HG03108 (cell line): ENCODE results near the gene IWS1.

Experiments used
- ATAC-seq: cut with Tn5 transposase; IDR thresholded peaks from one replicate; pipeline ENCODE4 v1.9.1; 2021; ENCODE audit warnings: moderate library complexity; ENCODE audit not compliant: unreplicated experiment

IWS1 gene

DNA sequence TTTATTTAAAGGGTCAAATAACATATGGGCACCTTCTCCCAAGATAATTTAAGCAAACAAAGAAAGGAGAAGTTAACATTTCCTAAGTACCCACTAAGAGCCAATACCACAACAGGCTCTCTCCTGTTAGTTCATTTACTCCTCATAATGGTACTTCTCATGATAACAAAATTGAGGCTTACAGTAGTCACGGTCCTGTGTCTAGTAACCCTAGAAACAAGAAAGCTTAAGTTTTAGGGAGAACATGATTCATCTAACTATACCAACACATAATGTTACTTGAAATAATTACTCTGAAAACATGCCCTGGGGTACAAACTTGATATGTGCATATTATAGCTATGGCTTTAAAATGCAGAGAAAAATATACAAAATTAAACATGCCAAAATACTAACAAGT, 19.8 kb downstream of the IWS1 start:
- ATAC-seq = no peak

DNA sequence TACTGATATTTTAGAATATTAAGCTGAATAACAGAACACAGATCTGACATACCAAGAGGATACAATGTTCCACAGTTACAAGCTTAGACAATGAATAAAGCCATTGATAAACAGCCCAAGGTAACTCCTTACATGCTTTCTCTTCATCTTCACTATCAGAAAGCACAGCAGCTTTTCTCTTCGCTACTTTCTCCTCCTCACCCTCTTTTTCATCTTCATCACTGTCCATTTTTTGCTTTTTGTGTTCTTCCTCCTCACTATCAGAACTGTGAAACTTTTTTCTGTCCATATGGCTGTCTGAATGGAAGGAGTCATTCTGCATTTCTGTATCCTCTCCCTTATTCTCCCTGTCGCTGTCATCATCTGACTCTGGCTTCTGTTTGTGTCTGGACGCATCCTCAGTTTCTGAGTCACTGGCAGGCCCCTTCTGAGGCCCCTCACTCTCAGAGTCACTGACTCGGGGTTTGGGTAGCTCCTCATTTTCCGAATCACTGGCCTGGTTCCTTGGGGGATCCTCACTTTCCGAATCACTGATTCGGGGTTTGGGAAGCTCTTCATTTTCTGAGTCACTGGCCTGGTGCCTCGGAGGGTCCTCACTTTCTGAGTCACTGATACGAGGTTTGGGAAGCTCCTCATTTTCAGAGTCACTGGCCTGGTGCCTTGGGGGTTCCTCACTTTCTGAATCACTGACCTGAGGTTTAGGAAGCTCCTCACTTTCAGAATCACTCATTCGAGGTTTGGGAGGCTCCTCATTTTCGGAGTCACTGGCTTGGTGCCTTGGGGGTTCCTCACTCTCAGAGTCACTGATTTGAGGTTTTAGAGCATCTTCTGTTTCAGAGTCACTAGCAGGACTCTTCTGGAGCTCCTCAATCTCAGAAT, 21.5 kb downstream of the IWS1 start:
- ATAC-seq = no peak

DNA sequence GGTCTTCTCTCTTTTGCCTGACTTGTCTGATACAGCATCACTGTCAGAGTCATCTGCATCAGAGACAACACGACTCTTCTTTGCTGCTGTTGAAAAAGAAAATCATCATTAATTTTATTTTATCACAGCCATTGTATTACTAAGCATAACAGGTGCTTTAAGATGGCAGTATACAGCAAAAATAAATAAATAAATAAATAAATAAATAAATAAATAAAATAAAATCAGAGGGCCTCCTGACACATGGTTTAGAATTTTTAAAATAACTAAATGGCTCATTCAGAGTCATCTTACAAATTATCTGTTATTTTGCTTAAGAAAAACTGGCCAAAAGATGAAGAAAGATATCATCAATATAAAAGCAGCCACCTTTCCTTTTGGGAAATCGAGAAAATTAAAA, 22.8 kb downstream of the IWS1 start:
- ATAC-seq = no peak

DNA sequence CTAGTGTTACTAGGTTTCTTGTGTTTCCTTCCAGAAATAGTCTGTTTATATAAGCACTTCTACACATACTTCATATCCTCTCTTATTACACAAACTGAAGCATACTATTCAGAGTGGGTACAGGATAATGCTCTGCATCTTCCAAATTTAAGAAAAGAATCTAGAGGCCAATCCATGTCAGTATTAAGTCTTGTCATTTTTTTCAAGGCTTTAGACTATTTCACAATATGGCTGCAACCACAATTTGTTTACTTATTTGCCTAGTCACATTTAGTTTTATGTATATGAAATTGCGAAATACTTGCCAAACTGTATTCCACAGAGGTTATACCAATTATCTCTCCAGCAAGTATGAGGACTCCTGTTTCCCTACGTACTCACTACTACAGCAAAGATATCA, 27.9 kb downstream of the IWS1 start:
- ATAC-seq = no peak

DNA sequence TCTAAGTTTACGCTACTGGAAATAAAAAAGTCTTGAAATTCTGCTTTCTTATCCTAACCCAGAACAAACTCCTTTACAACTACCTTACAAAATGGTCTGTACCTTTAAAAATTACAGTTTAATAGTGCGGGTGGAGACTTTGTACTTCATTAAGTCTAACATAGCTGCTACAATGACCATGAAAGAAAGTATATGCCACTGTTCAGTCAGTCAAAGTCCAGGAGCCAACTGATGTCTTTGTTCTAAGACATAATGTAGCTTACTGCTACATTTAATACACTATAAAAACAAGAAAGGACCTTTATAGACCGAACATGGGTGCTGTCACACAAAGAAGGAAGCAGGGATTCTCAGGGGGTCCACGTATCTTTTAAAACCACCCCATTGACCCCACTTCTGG, 36.0 kb downstream of the IWS1 start:
- ATAC-seq = no peak

DNA sequence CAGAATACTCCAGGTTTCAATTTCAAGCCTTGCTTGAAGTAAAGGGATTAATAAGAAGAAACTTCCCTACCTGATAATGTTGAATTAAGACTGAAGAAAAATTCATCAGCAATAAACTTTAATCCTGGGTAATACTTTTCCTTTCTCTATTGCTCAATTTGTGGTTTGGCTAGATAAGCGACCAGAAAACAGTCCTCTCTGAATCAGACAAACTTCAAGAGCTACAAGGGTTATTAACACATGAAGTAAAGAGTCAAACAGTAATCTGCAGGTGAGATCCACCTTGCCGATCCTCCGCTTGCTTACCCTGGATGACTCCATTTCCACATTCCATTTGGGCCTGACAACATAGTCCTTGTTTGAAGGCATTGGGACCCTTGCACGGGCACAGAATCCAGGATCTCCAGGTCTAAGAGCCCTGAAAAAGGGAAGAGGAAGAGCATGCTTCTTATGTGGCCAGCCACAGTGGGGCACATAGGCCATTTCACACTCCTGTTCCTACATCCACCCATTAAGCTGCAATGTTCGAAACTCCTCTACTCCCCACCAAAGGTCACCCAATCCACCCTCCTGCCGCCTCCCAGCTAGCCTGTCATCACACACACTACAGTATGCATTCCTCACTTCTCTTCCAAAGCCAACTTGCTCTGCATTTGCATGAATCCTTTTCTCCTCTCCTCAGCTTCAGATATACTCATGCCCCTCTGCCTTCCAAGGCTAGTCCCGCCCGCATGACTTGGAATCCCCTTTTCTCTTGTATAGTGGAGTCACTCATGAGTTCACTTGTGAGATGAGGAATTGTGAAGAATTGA, 39.8 kb downstream of the IWS1 start:
- ATAC-seq = no peak

DNA sequence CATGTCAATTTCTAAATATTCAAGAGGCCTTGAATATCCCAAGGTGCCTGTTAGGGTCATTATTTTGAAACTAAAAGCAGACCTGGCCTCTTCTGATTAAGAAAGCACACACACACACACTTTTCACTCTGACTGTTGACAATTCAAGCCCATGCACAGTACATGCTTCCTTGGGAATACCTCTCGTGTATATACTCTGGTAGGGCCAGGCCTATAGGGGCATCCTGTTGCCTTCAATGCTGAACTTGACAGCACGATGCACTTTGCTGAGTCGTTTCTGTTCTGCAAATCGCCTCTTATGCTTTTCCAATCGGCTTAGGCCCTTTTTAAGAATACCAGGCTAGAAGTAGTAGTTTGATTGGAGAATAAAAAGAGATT, 40.6 kb downstream of the IWS1 start:
- ATAC-seq = no peak

DNA sequence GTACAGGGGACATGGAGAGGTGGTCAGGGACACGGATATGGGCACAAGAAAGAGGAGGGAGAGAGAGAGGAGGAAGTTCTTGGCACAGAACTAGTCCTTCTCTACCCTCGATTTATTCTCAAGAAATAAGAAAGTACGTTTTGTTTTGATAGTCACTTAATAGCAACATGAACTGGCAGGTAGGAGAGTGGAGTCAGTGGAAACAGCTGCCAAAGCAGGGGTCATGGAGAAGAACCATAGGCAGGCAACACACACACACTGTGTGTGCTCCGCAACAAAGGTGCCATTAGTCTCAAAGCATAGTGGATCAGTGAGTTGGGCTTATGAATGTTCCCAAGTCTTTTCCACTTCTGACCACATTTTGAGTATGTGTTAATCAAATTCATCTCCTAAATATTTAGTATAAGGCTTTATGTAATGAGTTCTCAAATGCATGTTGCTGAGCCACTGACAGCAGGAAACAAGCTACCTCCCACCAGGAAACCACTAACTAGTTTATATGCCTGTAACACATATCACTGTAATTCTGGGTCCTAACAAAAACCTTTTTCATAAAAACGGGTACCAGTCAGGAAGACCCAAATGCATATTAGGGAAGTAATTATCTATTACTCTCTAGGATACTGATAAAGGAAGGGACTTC, 41.1 kb downstream of the IWS1 start:
- ATAC-seq = no peak

DNA sequence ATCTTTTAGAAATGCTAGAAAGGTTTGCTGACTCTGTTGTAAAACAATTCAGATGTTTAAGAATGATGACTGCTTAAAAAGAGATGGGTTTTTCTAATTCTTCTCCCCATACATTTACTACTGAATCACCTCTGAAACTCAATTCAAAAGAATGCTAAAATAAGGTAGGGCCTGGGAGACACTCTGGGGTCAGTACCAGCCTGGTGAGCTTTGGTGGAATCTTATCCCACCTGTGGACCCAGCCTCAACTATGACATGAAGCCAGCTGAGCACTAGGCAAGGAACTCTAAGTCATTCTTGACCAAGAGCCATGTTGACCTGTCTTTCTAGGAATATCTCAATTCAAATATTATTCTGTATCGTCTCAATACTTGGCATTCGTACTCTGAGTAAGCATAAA, 44.3 kb downstream of the IWS1 start:
- no peak for ATAC-seq

DNA sequence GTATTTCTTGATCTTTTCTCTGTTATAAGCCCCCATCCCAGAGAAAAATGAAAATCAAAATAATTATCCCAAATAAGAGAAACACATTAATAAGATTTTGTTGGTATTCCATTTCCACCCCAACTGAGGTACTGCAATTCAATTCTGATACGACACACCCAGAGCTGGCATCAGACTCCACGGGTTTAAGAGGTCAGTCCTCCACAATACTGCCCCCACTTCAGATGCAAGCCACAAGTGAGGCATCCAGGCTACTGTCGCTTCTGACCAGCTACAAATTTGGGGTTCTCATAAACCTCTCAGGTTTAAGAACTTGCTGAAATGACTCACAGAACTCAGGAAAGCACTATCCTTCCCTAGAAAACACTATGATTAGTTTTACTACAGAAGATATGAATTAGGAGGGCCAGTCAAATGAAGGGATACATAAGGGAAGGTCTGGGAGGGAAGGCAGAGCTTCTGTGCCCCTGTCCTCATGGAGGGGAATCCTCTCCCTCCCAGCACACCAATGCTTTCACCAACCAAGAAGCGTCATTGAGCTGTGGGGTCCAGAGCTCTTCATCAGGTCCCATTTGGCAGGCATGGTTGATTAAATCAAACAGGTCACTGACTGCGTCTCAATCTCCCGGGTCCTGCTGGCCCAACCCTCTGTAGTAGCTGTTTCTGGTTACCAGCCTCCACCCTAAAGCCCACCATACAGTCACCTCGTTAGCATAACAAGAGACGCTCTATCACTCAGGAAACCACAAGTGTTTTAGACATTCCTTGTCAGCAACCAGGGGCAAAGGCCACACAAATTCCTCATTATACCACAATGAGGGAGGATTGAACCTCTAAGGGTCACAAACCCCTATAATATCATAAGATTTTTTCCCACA, 46.2 kb downstream of the IWS1 start:
- no peak for ATAC-seq

DNA sequence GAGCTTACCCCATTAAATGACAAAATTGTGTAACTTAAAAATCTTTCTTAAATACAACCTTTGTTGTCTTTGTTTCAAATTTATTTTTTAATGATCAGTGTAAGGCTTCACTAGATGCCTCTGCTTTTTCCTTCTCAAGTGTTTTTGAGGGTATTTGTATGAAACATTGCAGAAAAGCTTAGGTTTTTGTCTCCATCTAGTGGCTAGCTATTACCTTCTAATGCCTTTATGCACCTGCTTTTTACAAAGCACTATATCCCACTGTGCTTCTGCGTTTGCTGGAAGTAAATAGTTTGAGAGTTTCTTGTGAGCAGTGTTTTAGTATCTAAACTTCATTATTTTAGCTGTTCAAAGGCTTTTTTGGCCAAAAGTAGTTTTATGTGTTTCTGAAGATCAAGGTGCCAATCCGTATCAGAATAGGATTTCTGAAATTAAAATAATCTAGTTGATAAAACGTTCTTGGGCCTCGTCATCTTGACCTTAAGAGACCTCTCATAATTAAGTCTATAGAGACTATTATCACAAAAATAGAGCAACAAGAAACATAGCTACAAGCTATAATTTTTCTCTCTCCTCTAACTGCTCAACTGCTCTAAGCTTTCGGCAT, 47.0 kb downstream of the IWS1 start:
- ATAC-seq = no peak

DNA sequence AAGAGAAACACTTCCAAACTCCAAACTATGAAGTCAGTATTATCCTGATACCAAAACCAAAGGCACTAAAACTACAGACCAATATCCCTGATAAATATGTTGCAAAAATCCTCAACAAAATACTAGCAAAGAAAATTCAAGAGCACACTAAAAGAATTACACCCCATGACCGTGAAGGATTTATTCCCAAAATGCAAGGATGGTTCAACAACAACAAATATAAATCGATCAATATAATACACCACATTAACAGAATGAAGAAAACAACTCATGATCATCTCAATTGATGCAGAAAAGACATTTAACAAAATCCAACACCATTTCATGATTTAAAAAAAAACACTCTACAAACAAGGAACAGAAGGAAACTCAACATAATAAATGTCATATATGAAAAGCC, 50.5 kb downstream of the IWS1 start:
- no peak for ATAC-seq

DNA sequence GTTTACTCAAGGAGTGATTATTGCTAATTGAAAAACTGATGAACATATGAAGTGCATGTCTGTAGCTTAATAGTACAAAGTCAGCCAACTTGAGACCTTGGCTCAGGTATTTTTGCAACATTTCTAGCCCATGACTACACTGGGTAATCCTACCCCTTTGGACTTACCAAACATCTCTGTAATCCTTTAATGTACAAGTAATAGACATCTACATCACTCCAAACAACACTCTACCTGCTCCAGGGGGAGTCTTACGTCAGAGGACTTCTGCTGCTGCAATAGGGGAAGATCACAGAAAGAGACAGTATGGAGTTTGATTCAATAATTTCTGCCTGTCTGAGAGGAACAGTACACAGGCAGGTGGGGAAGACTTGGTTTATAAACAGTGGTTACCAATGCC, 54.0 kb downstream of the IWS1 start:
- no peak for ATAC-seq

DNA sequence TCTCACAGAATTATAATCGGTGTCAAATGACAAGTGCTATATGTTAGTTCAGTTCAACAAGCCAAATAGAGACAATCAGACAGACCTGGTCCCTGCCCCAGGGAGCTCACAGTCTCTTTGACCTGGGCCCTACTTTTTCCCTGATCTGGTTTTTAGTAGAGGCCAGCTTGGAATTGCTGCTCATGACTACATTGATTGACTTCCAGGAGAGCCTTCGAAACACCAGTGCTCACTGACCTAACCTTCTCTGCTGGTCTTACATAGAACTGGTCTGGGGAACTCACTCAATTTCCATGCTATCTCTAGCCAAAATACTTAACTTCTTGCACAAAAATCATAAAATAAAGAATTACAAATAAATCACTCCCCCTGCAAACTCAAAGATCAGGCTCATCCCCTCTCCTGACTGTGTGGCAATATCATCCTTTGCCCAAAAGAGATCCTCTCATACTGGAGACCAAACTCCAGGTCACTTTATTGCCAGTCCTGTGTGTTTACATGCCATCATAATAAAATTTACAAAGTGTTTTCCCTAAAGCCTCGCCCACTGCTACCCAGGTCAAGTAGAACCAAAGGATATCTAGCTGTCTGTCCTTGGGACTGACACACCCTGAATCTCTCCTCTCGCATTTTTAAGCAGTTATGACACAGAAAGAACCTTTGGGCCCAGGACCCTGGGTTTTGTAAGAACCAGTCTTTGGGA, 54.9 kb downstream of the IWS1 start:
- ATAC-seq = no peak

DNA sequence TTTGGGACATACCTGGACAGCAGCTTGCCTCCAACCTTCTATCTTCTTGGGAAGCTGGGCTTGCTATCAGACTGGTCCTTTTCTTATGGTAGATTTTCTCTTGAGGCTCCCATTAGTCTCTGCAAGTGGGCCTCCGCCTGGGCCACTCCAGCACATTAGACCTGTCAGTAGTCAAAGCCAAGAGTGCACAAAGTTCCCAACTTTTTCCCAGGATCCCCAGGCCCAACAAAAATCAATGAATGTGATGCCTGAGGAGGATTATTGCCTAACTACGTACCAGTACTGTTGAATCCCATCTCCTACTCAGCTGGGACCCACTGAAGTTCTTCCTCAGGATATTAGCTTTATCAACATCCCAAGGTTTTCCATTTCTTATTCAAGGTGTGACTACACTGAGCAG, 56.3 kb downstream of the IWS1 start:
- ATAC-seq = no peak

DNA sequence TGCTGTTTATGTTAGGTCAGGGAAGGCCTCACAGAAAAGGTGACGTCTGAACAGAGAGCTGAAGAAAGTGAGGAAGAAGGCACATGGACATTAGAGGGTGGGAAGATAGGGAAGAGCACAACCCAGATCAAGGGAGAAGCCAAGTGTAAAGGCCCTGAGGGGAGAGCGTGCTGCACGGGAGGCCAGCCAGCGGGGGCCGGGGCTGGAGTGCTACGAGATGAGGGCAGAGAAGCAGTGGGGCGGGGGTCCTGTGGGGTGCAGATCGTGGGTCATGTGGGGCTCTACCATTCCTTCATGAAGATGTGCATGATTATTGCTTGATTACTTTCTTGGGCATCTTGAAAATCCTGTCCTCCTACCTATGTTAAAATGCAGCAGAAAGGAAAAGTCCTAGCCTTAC, 57.2 kb downstream of the IWS1 start:
- ATAC-seq = no peak

DNA sequence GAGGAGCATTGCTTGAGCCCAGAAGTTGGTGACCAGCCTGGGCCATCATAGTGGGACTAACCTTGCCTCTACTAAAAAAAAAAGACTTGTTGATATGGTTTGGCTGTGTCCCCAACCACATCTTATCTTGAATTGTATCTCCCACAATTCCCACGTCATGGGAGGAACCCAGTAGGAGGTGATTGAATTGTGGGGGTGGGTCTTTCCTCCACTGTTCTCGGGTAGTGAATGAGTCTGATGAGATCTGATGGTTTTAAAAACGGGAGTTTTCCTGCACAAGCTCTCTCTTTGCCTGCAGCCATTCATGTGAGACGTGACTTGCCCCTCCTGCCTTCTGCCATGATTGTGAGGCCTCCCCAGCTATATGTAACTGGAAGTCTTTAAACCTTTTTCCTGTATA, 61.0 kb downstream of the IWS1 start:
- ATAC-seq = no peak

DNA sequence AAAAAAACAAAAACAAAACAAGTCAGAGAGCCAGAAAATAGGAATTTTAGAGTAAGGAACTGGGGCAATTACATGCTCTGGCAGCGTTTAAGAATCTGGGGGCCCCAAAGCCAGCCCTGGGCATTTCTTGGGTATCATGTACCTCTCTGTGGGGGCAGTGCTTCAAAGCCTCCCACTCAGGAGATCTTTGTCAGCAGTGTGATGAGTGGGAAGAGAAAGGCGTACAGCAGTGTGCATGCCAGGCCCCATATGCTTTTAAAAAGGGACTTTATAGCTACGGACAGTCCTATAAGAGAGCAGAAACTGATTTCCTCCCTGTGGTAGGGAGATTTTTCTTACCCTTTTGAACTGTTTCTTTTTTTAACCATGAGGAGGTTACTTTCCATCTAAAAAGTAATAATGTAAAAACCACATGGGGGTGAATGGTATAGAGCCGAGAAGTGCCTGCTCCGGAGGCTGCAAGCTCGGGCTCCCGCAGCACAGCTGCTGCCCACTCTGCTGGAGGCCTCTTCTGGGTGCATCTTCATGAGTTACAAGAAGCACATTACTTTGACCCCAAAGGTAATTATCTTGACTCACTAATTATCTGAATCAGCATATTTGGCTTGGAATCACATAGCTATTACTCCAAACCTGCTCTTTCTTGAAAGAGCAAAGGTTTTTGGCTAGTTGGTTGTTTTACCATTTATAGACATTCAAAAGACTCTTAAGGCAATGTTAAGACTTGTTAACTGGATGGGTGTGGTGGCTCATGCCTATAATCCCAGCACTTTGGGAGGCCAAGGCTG, 61.6 kb downstream of the IWS1 start:
- ATAC-seq = no peak
